Measurements from ENCODE around the gene ATP1A2.
"Not testable (repeated sequence)": the region's sequence is repeated elsewhere in the genome, so short reads cannot be mapped to it uniquely, and the experiment has no call there.

The ATP1A2 gene

DNA sequence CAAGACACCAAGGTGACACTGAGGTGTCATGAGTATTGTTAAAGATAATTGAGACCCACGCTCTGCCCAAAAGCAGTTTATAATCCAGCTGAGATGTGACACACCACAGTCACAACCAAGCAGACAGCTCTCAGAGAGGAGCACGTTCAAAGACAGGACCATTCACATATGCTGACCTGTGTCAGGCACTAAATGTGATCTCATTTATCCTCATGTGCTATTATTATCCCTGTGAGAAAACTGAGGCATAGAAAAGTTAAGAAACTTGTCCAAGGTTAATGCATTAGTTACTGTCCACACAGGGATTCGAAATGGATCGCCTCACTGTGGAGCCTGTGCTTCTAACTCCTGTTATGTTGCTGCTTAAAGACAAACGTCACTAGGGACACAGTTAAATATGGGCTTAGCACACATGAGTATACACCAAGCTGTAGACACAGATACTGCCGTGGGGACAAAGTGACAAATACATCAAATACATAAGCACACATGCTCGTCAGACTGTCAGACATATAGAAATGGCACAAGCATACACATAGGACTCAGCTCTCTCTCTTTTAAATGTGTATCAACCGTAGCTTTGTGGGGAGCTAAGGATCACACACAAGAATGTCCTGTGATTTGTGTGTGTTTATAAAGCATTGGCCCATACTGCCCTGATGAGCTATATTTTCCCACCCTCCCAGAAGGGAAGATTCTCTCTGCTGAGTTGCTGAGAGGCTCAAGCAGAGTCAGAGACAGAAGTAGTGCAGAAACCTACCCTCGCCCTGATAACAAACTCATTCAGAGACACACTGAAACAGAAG lies 13.6 kb upstream of the ATP1A2 start:
- no peak for DNase-seq

GRCh38 chr1:160103658-160104408 lies 11.7 kb upstream of the ATP1A2 start:
- no peak for DNase-seq

- no peak for DNase-seq
Observed at GRCh38 chr1:160104486-160104885, 11.1 kb upstream of the ATP1A2 start.

GRCh38 chr1:160105155-160105554 lies 10.4 kb upstream of the ATP1A2 start:
- no peak for DNase-seq

- DNase-seq, result no peak
Observed at GRCh38 chr1:160107512-160107911, 8.0 kb upstream of the ATP1A2 start.

- peak; percentile 40 to 45 for DNase-seq
Observed at GRCh38 chr1:160108888-160109662, 6.5 kb upstream of the ATP1A2 start.

- DNase-seq, result no peak
Observed at GRCh38 chr1:160109686-160110085, 5.9 kb upstream of the ATP1A2 start.

DNA sequence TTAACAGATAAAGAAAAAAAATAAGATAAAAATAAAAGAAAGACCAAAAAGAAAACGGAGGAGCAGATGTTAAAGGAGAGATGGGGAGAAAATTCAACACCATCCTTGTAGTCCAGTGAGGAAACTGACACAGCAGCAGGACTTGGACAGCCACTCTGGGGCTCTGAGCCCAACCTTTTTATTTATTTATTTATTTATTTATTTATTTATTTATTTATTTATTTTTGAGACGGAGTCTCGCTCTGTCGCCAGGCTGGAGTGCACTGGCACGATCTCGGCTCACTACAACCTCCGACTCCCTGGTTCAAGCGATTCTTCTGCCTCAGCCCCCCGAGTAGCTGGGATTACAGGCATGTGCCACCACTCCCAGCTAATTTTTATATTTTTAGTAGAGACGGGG lies 4.1 kb upstream of the ATP1A2 start:
- DNase-seq, result not testable (repeated sequence)

- no peak for DNase-seq
Observed at GRCh38 chr1:160112357-160112756, 3.2 kb upstream of the ATP1A2 start.

DNA sequence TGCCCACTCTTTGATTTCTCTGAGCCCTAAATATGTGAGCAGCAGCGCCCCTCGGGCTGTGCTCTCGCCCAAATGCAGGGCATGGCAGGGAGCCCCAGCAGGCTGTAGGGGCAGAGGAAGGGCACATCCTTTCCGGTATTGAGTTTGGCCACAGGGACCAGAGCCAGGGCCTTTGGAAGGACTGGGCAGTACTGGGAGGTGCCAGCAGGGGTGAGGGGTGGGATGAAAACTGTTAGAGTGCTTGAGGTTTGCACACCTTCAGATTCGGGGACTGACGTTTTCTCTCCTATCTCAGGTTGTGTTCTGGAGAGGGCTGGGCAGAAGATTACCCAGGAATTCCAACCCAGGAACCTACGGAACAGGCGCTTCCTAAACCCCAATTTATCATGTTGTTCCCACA lies 2.2 kb upstream of the ATP1A2 start:
- DNase-seq, result no peak

DNA sequence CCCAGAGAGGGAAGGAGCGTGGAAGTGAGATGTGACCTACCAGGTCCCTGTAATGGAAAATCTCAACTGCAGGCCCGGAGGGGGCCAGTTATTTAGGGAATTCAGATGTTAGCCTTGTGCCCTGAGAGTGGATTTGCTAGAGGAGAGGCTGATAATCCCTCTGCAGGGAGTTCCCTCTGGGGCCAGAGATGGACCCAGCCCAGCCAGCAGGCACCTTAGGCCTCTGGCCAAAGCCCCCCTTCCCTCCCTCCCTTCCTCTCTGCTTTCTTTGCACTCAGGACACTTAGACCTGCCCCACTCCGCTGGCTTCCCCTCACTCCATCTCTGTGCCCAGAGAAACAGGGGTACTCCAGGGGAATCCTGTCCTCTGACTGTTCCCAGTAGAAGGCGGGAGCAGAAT lies 1.5 kb upstream of the ATP1A2 start:
- no peak for DNase-seq

- no peak for DNase-seq
Observed at GRCh38 chr1:160116283-160117147, 956 bp downstream of the ATP1A2 start.

- DNase-seq, result no peak
Observed at GRCh38 chr1:160117300-160117699, 1.7 kb downstream of the ATP1A2 start.

GRCh38 chr1:160117709-160118183 lies 2.2 kb downstream of the ATP1A2 start:
- DNase-seq, result no peak

GRCh38 chr1:160118928-160119327 lies 3.4 kb downstream of the ATP1A2 start:
- DNase-seq, result no peak

DNA sequence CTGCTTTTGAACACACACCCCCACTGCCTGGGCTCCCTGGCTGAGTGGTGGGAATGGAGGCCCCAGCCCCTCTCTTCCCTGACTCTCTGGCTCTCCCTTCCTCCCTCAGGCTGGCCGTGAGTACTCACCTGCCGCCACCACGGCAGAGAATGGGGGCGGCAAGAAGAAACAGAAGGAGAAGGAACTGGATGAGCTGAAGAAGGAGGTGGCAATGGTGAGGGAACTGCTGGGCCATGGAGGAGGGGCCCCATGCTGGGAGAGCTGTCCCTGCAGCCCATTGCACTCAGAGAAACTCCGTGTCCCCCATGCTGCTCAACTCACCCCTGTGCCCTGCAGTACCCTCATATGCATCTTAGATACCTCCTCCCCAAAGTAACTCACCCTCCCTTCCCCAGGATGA lies 5.2 kb downstream of the ATP1A2 start:
- no peak for DNase-seq

DNA sequence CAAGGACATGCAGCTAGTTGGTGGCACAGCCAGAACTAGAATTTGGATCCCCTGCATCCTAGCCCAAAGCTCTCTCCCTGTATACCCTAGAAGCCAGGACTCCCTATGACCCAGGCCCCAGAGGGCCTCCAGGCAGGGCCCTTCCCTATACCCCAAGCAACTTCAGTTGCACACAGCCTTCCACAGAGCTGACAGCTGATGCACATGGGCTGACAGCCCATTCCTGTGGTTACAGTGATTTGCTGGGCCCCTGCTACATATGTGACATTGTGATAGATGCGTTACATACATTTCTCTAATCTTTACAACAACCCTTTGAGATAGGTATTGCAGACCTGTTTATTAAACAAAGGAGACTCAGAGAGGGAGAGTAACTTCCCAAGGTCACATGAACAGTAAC lies 5.8 kb downstream of the ATP1A2 start:
- no peak for DNase-seq

- DNase-seq, result no peak
Observed at GRCh38 chr1:160122978-160123495, 7.5 kb downstream of the ATP1A2 start.

GRCh38 chr1:160123726-160124125 lies 8.2 kb downstream of the ATP1A2 start:
- no peak for DNase-seq

- no peak for DNase-seq
Observed at GRCh38 chr1:160124705-160125478, 9.3 kb downstream of the ATP1A2 start.

DNA sequence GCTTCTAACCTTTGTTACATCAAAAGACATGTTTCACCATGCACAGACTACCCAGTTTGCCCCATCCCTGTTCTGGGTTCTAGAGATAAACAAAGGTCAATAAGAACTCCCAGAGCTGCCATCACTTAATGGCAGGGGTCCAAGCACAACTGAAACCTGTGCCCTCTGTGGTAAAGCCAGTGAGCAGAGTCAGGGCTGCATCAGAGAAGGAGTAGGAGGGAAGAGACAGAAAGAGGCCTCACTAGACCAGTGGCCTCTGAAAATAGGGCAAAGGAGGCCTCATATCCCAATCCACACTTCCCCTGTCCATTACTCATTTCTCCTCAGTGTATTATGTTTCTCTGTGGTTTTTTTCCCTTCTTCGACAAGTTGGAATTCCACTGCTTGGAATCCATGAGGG lies 10.2 kb downstream of the ATP1A2 start:
- DNase-seq, result no peak
